Right lobe of liver (tissue), 6 donors: ENCODE results near the gene AIG1. TPM values are rescaled to one million over a fixed set of nuclear protein-coding genes. Genes with fewer than 3 reads are reported as not detected.
"Not testable (repeated sequence)": the region's sequence is repeated elsewhere in the genome, so short reads cannot be mapped to it uniquely, and the experiment has no call there.

Experiments
- ATAC-seq, 4 donors: fragments of 200-7000 bp; cut with Tn5 transposase; one replicate each; pipeline ENCODE4 v1.9.1; 2020; ENCODE audit warnings: mild to moderate bottlenecking in 4 of 4, moderate library complexity in 4 of 4
- DNase-seq, 3 donors: peaks; one replicate each; pipeline ENCODE4 v3.0.0-alpha.2; 2020
- H3K27ac ChIP-seq, 3 donors: fragments of 200-600 bp; one replicate each; pipeline ENCODE4 v1.8.0; 2022
- H3K27me3 ChIP-seq, 2 donors: fragments of 200-600 bp; one replicate each; pipeline ENCODE4 v1.8.0; 2022
- H3K36me3 ChIP-seq, 4 donors: fragments of 200-600 bp; sonication (generic) in 1 of 4; one replicate each; pipeline versions ENCODE4 v1.5.1 to v1.8.0; 2017 to 2022; ENCODE audit warnings: control low read depth in 1 of 4
- H3K4me1 ChIP-seq, 4 donors: fragments of 200-600 bp; sonication (generic) in 1 of 4; one replicate each; pipeline versions ENCODE4 v1.5.1 to v1.8.0; 2017 to 2022; ENCODE audit warnings: control low read depth in 1 of 4
- H3K4me3 ChIP-seq, 3 donors: fragments of 200-600 bp; one replicate each; pipeline ENCODE4 v1.8.0; 2022
- H3K9me3 ChIP-seq, 4 donors: fragments of 200-600 bp; sonication (generic) in 1 of 4; one replicate each; pipeline versions ENCODE4 v1.5.1 to v1.8.0; 2017 to 2022; ENCODE audit warnings: control low read depth in 1 of 4
- POLR2A ChIP-seq: fragments of 450-650 bp; IDR thresholded peaks from one replicate; pipeline ENCODE4 v1.6.1; 2017; ENCODE audit warnings: antibody characterized with exemption, mild to moderate bottlenecking
- WGBS: methylation state at CpG from one replicate; pipeline ENCODE4 v1.1.6; 2018; ENCODE audit warnings: low coverage, low lambda C conversion rate; ENCODE audit not compliant: insufficient coverage; ENCODE audit errors: missing lambda C conversion rate; 5-methylcytosine and 5-hydroxymethylcytosine counted together
- intact Hi-C, 2 donors: fragments of 100-400 bp; cut with DNase I; formaldehyde crosslinking; loops; one replicate each; pipeline versions ENCODE4 v1.11.2 to v1.14.1; 2022
- total RNA-seq, 6 experiments: library from RNA; depleted of rRNA in 2 of 6; stranded (reverse); fragments of >200 nt in 2 of 6; fragmentation: NEBNext Ultra II Directional in 3 of 6; extraction: Animal tissue kit (Norgen Biotek cat#: 25700) in 3 of 6; gene quantifications; one replicate each; pipeline versions ENCODE4 v1.1.0 to v1.2.4, GENCODE V29; 2016 to 2023
- TF ChIP-seq, protein P1 (sequence below), 4 donors: fragments of 200-600 bp in 3 of 4; fragments of 450-650 bp in 1 of 4; IDR thresholded peaks; one replicate each; pipeline versions ENCODE4 v1.5.1 to v1.8.0; 2016 to 2022; ENCODE audit warnings: antibody characterized with exemption in 4 of 4, mild to moderate bottlenecking in 2 of 4
- donor health status: DM: no; HTN: yes; CAD: no.
- donor health status: DM: no; HTN: no; CAD: no.
- donor health status: DM: no; HTN: no; CAD: no.
- donor health status: DM: no; HTN: yes; CAD: no.
- donor health status: DM: no; HTN: yes; CAD: no.

AIG1 gene
- total RNA-seq, 6 experiments from 2014 or later, result 81.4 to 151 (median 111) TPM

DNA sequence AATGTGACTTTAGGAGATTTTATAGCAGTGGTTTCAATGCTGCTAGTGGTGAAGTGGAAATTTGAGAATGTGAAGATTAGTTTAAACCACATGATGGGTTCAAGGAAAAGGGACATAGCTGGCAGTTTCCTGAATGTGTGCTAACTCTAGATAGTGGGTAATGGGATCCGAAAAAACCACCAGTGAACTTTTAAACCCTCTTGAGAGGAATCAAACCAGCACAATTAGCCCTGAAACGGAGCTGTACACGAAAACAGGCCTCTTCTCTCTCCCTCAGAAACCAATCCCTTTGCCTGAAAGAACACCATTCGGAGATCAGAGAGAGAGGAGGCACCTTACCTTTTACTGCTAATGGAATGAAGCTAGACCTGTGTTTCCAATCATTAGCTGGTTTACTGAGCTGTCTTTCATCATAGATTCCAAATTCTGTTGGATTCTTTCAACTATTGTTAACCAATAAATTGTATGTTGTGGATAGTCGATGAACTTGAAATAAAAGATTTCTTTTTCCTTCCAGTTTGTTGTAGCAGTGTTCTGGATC is 103.9 kb downstream of the AIG1 start:
- peaks cover 0 to 18% (median 0%) of the 10 kb centered on the region in 4 donors for H3K36me3 ChIP-seq
- no peak overlapping the region for H3K4me3 ChIP-seq
- H3K27ac ChIP-seq, result no peak overlapping the region
- no peak for ATAC-seq
- H3K27me3 ChIP-seq, result no peaks in the 10 kb centered on the region
- no peak for DNase-seq
- no peak for TF ChIP-seq POLR2A
- TF ChIP-seq, protein P1, sequence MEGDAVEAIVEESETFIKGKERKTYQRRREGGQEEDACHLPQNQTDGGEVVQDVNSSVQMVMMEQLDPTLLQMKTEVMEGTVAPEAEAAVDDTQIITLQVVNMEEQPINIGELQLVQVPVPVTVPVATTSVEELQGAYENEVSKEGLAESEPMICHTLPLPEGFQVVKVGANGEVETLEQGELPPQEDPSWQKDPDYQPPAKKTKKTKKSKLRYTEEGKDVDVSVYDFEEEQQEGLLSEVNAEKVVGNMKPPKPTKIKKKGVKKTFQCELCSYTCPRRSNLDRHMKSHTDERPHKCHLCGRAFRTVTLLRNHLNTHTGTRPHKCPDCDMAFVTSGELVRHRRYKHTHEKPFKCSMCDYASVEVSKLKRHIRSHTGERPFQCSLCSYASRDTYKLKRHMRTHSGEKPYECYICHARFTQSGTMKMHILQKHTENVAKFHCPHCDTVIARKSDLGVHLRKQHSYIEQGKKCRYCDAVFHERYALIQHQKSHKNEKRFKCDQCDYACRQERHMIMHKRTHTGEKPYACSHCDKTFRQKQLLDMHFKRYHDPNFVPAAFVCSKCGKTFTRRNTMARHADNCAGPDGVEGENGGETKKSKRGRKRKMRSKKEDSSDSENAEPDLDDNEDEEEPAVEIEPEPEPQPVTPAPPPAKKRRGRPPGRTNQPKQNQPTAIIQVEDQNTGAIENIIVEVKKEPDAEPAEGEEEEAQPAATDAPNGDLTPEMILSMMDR (IDR thresholded peaks at IDR 0.05), result no peak
- intact Hi-C loops, result no loop called here
- WGBS, result 70% methylated on average over 5 of the region's 5 CpGs
- no peaks in the 10 kb centered on the region for H3K9me3 ChIP-seq
- no peaks in the 10 kb centered on the region for H3K4me1 ChIP-seq

DNA sequence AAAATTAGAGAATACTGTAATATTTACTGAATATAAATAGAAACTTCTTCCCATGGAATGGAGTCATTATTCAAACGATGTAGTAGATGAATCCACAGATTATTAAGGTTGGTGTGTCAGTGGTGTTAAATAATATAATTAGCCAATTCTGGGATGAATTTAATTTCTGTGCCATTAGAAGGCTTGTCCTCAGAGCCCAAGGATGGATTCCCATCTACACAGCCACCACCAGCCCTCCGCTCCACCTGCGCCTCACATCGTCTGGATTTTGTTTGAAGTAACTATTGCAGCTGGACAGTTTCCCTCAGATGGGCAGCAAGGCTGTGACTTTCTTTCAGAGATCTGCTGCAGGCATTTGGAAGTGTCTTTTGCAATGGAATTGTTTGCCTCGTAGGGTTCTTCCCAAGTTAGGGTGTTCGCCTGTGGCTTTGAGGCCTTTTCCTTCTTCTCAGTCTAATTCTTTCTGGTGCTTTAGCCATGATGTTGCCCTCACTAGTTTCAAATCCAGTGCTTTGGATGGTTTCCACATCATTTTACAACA is 104.7 kb downstream of the AIG1 start:
- Histone ChIP-seq H3K27ac (no peak overlapping the region), H3K27me3 (no peaks in the 10 kb centered on the region), H3K4me1 (no peaks in the 10 kb centered on the region), H3K36me3 (peaks cover 0 to 18% (median 0%) of the 10 kb centered on the region in 4 donors), H3K4me3 (no peak overlapping the region), H3K9me3 (no peaks in the 10 kb centered on the region)
- ATAC-seq (no peak), DNase-seq (no peak)
- intact Hi-C loops, result no loop called here
- 87% methylated on average over 5 of the region's 6 CpGs for WGBS
- no peak for TF ChIP-seq POLR2A
- TF ChIP-seq, protein P1 (IDR thresholded peaks at IDR 0.05), result no peak

DNA sequence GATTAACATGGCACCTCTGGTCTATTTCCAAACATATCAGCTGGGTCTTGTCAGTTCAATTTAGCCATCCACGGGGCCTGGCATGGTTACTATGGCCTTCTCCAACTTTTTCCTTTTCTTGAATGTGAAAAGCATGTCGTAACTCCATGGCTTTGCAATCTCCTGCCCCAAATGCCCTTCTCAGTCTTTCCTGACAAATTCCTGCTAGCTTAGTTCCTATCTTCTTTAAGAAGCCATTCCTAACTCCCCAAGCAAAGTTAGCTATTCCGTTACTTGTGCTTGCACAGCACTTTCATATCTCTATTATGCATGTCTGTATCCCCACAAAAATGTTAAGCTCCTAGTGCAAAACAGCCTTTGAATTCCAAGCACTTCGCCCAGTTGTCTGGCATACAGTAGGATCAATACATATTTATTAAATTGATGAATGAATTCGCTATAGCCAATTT is 105.6 kb downstream of the AIG1 start:
- DNase-seq (no peak), ATAC-seq (no peak)
- H3K27me3 ChIP-seq, result no peaks in the 10 kb centered on the region
- peaks cover 0 to 18% (median 0%) of the 10 kb centered on the region in 4 donors for H3K36me3 ChIP-seq
- 85% methylated on average over 5 of the region's 5 CpGs for WGBS
- no peak overlapping the region for H3K4me3 ChIP-seq
- no peak overlapping the region for H3K27ac ChIP-seq
- intact Hi-C loops, result no loop called here
- H3K9me3 ChIP-seq, result no peaks in the 10 kb centered on the region
- TF ChIP-seq, protein P1 (IDR thresholded peaks at IDR 0.05), result no peak
- TF ChIP-seq POLR2A, result no peak
- H3K4me1 ChIP-seq, result no peaks in the 10 kb centered on the region

DNA sequence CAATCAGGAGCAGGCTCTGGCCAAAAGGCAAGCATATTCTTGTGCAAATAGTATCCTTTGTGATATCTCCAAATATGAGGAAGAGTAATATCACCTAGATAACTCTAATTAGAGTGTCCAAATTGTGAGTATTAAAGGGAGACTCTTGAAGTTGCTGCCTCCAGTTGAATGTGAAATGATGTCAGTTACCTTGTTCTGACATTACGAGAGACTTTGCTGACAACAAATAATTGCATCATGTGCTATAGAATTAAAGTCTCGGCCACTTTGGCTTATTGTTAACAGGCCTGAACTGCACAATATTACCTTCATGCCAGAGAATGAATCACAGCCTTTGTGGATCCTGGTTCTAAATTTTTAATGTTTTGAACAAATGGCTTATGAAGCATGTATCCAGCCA is 106.5 kb downstream of the AIG1 start:
- Histone ChIP-seq H3K27me3 (no peaks in the 10 kb centered on the region), H3K36me3 (peaks cover 0 to 18% (median 0%) of the 10 kb centered on the region in 4 donors), H3K27ac (no peak overlapping the region), H3K9me3 (no peaks in the 10 kb centered on the region), H3K4me3 (no peak overlapping the region), H3K4me1 (no peaks in the 10 kb centered on the region)
- no peak for ATAC-seq
- WGBS, result 53% methylated on average over 2 of the region's 2 CpGs
- intact Hi-C loops, result no loop called here
- no peak for DNase-seq
- no peak for TF ChIP-seq POLR2A
- TF ChIP-seq, protein P1 (IDR thresholded peaks at IDR 0.05), result no peak

DNA sequence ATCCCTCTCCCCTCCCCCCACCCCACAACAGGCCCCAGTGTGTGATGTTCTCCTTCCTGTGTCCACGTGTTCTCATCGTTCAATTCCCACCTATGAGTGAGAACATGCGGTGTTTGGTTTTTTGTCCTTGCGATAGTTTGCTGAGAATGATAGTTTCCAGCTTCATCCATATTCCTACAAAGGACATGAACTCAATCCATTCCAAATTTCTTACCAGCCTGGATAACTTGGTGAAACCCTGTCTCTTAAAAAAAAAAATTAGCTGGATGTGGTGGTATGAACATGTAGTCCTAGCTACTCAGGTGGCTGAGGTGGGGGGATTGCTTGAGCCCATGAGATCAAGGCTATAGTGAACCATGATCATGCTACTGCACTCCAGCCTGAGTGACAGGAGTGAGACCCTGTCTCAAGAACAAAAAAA is 107.7 kb downstream of the AIG1 start:
- H3K4me1 ChIP-seq, H3K9me3 ChIP-seq, intact Hi-C loops, H3K27ac ChIP-seq, H3K4me3 ChIP-seq, ATAC-seq, H3K27me3 ChIP-seq, DNase-seq: not testable (repeated sequence)
- peaks cover 0 to 18% (median 0%) of the 10 kb centered on the region in 4 donors for H3K36me3 ChIP-seq
- WGBS, result 92% methylated on average over 4 of the region's 4 CpGs
